ENCODE results near the gene WDR36.

DNA sequence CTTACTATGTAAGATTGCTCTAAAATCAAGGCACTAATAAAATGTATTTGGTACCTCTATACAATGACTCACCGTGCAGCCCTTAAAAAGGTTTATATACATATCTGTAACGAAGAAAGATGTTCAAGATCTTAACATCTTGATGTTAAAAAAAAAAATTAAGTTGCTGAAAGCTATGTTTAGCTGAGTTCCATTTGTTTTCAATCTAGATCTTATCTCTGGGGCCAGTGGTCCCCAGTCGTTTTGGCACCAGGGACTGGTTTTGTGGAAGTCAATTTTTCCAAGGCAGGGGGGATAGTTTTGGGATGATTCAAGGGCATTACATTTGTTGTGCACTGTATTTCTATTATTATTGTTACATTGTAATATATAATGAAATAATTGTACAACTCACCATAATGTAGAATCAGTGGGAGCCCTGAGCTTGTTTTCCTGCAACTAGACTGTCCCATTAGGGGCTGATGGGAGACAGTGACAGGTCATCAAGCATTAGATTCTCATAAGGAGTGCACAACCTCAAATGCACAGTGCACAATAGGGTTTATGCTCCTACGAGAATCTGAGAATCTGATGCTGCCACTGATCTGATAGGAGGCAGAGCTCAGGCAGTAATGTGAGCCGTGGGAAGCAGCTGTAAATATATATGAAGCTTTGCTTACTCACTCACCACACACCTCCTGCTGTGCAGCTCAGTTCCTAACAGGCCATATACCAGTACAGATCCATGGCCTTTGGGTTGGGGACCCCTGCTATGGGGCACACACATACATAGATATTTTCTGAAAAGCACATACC is 48.2 kb upstream of the WDR36 start:
- TF ChIP-seq, protein P1, sequence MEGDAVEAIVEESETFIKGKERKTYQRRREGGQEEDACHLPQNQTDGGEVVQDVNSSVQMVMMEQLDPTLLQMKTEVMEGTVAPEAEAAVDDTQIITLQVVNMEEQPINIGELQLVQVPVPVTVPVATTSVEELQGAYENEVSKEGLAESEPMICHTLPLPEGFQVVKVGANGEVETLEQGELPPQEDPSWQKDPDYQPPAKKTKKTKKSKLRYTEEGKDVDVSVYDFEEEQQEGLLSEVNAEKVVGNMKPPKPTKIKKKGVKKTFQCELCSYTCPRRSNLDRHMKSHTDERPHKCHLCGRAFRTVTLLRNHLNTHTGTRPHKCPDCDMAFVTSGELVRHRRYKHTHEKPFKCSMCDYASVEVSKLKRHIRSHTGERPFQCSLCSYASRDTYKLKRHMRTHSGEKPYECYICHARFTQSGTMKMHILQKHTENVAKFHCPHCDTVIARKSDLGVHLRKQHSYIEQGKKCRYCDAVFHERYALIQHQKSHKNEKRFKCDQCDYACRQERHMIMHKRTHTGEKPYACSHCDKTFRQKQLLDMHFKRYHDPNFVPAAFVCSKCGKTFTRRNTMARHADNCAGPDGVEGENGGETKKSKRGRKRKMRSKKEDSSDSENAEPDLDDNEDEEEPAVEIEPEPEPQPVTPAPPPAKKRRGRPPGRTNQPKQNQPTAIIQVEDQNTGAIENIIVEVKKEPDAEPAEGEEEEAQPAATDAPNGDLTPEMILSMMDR (IDR thresholded peaks at IDR 0.05) = no peak
- TF ChIP-seq POLR2A (IDR thresholded peaks at IDR 0.05) (no peak), POLR2AphosphoS5 (IDR thresholded peaks at IDR 0.05) (no peak)

Measured in prostate gland (tissue), 2 donors.